Smooth muscle cell (in vitro differentiated cells): ENCODE results near the gene IVNS1ABP. TPM values are rescaled to one million over a fixed set of nuclear protein-coding genes. Genes with fewer than 3 reads are reported as not detected.
"Not testable (repeated sequence)": the region's sequence is repeated elsewhere in the genome, so short reads cannot be mapped to it uniquely, and the experiment has no call there.

ENCODE experiments used
- DNase-seq: peaks from one replicate; lab custom pipeline; 2025; ENCODE audit not compliant: unreplicated experiment; lab: John Stamatoyannopoulos, UW
- H2AFZ ChIP-seq: fragments of 200-600 bp; sonication (generic); 2 replicates; pipeline ENCODE4 v1.6.0; 2016; ENCODE audit warnings: antibody characterized with exemption, low read depth, mild to moderate bottlenecking
- H3F3A ChIP-seq: fragments of 200-600 bp; sonication (generic); 2 replicates; pipeline ENCODE4 v1.6.0; 2017; ENCODE audit warnings: antibody characterized with exemption, low read depth
- H3K27ac ChIP-seq: fragments of 200-600 bp; sonication (generic); 2 replicates; pipeline ENCODE4 v1.5.1; 2016; ENCODE audit warnings: low read depth, mild to moderate bottlenecking
- H3K27me3 ChIP-seq: fragments of 200-600 bp; sonication (generic); 2 replicates; pipeline ENCODE4 v1.6.1; 2016; ENCODE audit warnings: low read depth, mild to moderate bottlenecking
- H3K36me3 ChIP-seq: fragments of 200-600 bp; sonication (generic); 2 replicates; pipeline ENCODE4 v1.5.1; 2016; ENCODE audit warnings: low read depth
- H3K4me1 ChIP-seq: fragments of 200-600 bp; sonication (generic); 2 replicates; pipeline ENCODE4 v1.5.1; 2016; ENCODE audit warnings: low read depth
- H3K4me2 ChIP-seq: fragments of 200-600 bp; sonication (generic); 2 replicates; pipeline ENCODE4 v1.6.0; 2016; ENCODE audit warnings: mild to moderate bottlenecking
- H3K4me3 ChIP-seq: fragments of 200-600 bp; sonication (generic); 2 replicates; pipeline ENCODE4 v1.5.1; 2016; ENCODE audit warnings: mild to moderate bottlenecking
- H3K79me2 ChIP-seq: fragments of 200-600 bp; sonication (generic); 2 replicates; pipeline ENCODE4 v1.6.0; 2016; ENCODE audit warnings: low read depth, mild to moderate bottlenecking
- H3K9ac ChIP-seq: fragments of 200-600 bp; sonication (generic); 2 replicates; pipeline ENCODE4 v1.6.0; 2016; ENCODE audit warnings: low read depth
- H3K9me3 ChIP-seq: fragments of 200-600 bp; sonication (generic); replicated peaks from 2 replicates; pipeline ENCODE4 v1.5.1; 2016; ENCODE audit warnings: low read depth
- H4K20me1 ChIP-seq: fragments of 200-600 bp; sonication (generic); 2 replicates; pipeline ENCODE4 v1.6.0; 2016; ENCODE audit warnings: low read depth
- CTCF ChIP-seq: fragments of 200-600 bp; sonication (generic); IDR thresholded peaks from 2 replicates; pipeline ENCODE4 v1.5.1; 2017; ENCODE audit warnings: borderline replicate concordance, mild to moderate bottlenecking, antibody characterized with exemption; ENCODE audit not compliant: insufficient read depth, poor library complexity, severe bottlenecking
- WGBS: methylation state at CpG from one replicate; pipeline ENCODE4 v1.1.7; 2016; ENCODE audit warnings: low lambda C conversion rate; 5-methylcytosine and 5-hydroxymethylcytosine counted together
- polyA plus RNA-seq: library from polyadenylated mRNA; unstranded; fragments of >200 nt; fragmentation: Nextera tagmentation; extraction: Ambion mirVana; gene quantifications from 2 replicates; pipeline ENCODE4 v1.2.1, GENCODE V29; 2016
- total RNA-seq: library from RNA; depleted of rRNA; stranded (reverse); fragments of >200 nt; gene quantifications from 2 replicates; pipeline ENCODE4 v1.2.3, GENCODE V29; 2014

IVNS1ABP gene
- total and polyA plus RNA-seq, 2 experiments from 2014 or later, result 128 to 315 TPM

- Histone ChIP-seq H2AFZ (no peak overlapping the region), H3K4me3 (no peak overlapping the region), H3K4me1 (peaks cover 7% of the 10 kb centered on the region), H3K4me2 (no peak overlapping the region), H3K27me3 (no peaks in the 10 kb centered on the region), H3K36me3 (no peaks in the 10 kb centered on the region), H3K9me3 (no peaks in the 10 kb centered on the region), H3K79me2 (no peaks in the 10 kb centered on the region), H3F3A (no peaks in the 10 kb centered on the region), H4K20me1 (no peaks in the 10 kb centered on the region), H3K9ac (no peak overlapping the region), H3K27ac (no peak overlapping the region)
- WGBS, result 100% methylated on average over 1 of the region's 1 CpG
- DNase-seq, result no peak
- TF ChIP-seq CTCF, result no peak
Measured at GRCh38 chr1:185262151-185262550, 54.9 kb downstream of the IVNS1ABP start.

GRCh38 chr1:185260611-185261010 lies 56.4 kb downstream of the IVNS1ABP start:
- no peaks in the 10 kb centered on the region for H3F3A ChIP-seq
- no peak overlapping the region for H3K4me2 ChIP-seq
- no peak overlapping the region for H3K27ac ChIP-seq
- WGBS, result 83% methylated on average over 1 of the region's 1 CpG
- no peaks in the 10 kb centered on the region for H3K27me3 ChIP-seq
- H3K79me2 ChIP-seq, result no peaks in the 10 kb centered on the region
- TF ChIP-seq CTCF, result no peak
- DNase-seq, result no peak
- H4K20me1 ChIP-seq, result no peaks in the 10 kb centered on the region
- H3K9ac ChIP-seq, result no peak overlapping the region
- no peaks in the 10 kb centered on the region for H3K9me3 ChIP-seq
- no peak overlapping the region for H2AFZ ChIP-seq
- peaks cover 7% of the 10 kb centered on the region for H3K4me1 ChIP-seq
- no peak overlapping the region for H3K4me3 ChIP-seq
- no peaks in the 10 kb centered on the region for H3K36me3 ChIP-seq

GRCh38 chr1:185258676-185259075 lies 58.4 kb downstream of the IVNS1ABP start:
- no peak overlapping the region for H2AFZ ChIP-seq
- no peak for TF ChIP-seq CTCF
- no peaks in the 10 kb centered on the region for H3K36me3 ChIP-seq
- peaks cover 7% of the 10 kb centered on the region for H3K4me1 ChIP-seq
- H4K20me1 ChIP-seq, result no peaks in the 10 kb centered on the region
- H3K27me3 ChIP-seq, result no peaks in the 10 kb centered on the region
- no peak overlapping the region for H3K4me3 ChIP-seq
- H3K27ac ChIP-seq, result peak overlapping the region; percentile 61
- DNase-seq, result no peak
- H3K4me2 ChIP-seq, result peak overlapping the region; percentile 62
- no peaks in the 10 kb centered on the region for H3K79me2 ChIP-seq
- 29% methylated on average over 1 of the region's 1 CpG for WGBS
- H3K9ac ChIP-seq, result no peak overlapping the region
- H3F3A ChIP-seq, result no peaks in the 10 kb centered on the region
- no peaks in the 10 kb centered on the region for H3K9me3 ChIP-seq

GRCh38 chr1:185257950-185258208 lies 59.2 kb downstream of the IVNS1ABP start:
- no peak overlapping the region for H2AFZ ChIP-seq
- no peak for DNase-seq
- H3K9me3 ChIP-seq, result no peaks in the 10 kb centered on the region

GRCh38 chr1:185257116-185257949 lies 59.7 kb downstream of the IVNS1ABP start:
- peak overlapping the region; percentile 62 for H3K4me2 ChIP-seq
- H3K4me1 ChIP-seq, H2AFZ ChIP-seq, H3K4me3 ChIP-seq, H4K20me1 ChIP-seq, H3K9me3 ChIP-seq, H3K79me2 ChIP-seq, H3K27me3 ChIP-seq, H3F3A ChIP-seq, DNase-seq, H3K36me3 ChIP-seq: not testable (repeated sequence)
- H3K27ac ChIP-seq, result peak overlapping the region; percentile 61
- WGBS, result 66% methylated on average over 32 of the region's 32 CpGs
- peak overlapping the region; percentile 28 for H3K9ac ChIP-seq

More at GRCh38 chr1:185257950-185258208, 59.2 kb downstream of the IVNS1ABP start:
- no peaks in the 10 kb centered on the region for H4K20me1 ChIP-seq
- H3K4me2 ChIP-seq, result peak overlapping the region; percentile 62
- 47% methylated on average over 2 of the region's 2 CpGs for WGBS
- H3K27me3 ChIP-seq, result no peaks in the 10 kb centered on the region
- no peaks in the 10 kb centered on the region for H3K36me3 ChIP-seq
- H3F3A ChIP-seq, result no peaks in the 10 kb centered on the region
- H3K4me3 ChIP-seq, result no peak overlapping the region
- no peaks in the 10 kb centered on the region for H3K79me2 ChIP-seq
- peaks cover 7% of the 10 kb centered on the region for H3K4me1 ChIP-seq
- H3K9ac ChIP-seq, result peak overlapping the region; percentile 28
- TF ChIP-seq CTCF, result no peak
- peak overlapping the region; percentile 61 for H3K27ac ChIP-seq

- WGBS, result 89% methylated on average over 5 of the region's 6 CpGs
- not testable (repeated sequence) for DNase-seq
Measured at GRCh38 chr1:185255595-185255994, 61.4 kb downstream of the IVNS1ABP start.

More at GRCh38 chr1:185255595-185255994, 61.4 kb downstream of the IVNS1ABP start:
- H3K9me3 ChIP-seq, H3K36me3 ChIP-seq, H3K27me3 ChIP-seq, H3K9ac ChIP-seq, H3K4me3 ChIP-seq, H3K4me1 ChIP-seq, H3F3A ChIP-seq, H3K27ac ChIP-seq, H3K79me2 ChIP-seq, H2AFZ ChIP-seq, H3K4me2 ChIP-seq, H4K20me1 ChIP-seq: not testable (repeated sequence)
